Peyer's patch (tissue), 4 donors: Measurements from ENCODE around the gene PKNOX2. TPM values are rescaled to one million over a fixed set of nuclear protein-coding genes. Genes with fewer than 3 reads are reported as not detected.

Experiments
- DNase-seq, 3 donors: peaks; one replicate each; pipeline ENCODE4 v3.0.0-alpha.2; 2017 to 2019
- H3K27ac ChIP-seq, 4 donors: fragments of 200-600 bp; sonication (generic); one replicate each; pipeline ENCODE4 v1.5.1; 2016 to 2019
- H3K27me3 ChIP-seq, 2 donors: fragments of 200-600 bp; sonication (generic); one replicate each; pipeline ENCODE4 v1.5.1; 2019
- H3K36me3 ChIP-seq, 3 donors: fragments of 200-600 bp; sonication (generic); one replicate each; pipeline ENCODE4 v1.5.1; 2016 to 2019
- H3K4me1 ChIP-seq, 4 donors: fragments of 200-600 bp; sonication (generic); one replicate each; pipeline ENCODE4 v1.5.1; 2016 to 2019
- H3K4me3 ChIP-seq, 4 donors: fragments of 200-600 bp; sonication (generic); 1 replicate in 3 of 4; 2 replicates in 1 of 4; pipeline ENCODE4 v1.5.1; 2016 to 2019; ENCODE audit warnings: mild to moderate bottlenecking in 1 of 4
- H3K9me3 ChIP-seq, 4 donors: fragments of 200-600 bp; sonication (generic); one replicate each; pipeline ENCODE4 v1.5.1; 2016 to 2019; ENCODE audit warnings: mild to moderate bottlenecking in 1 of 4
- CTCF ChIP-seq, 6 experiments: fragments of 450-650 bp in 4 of 6; fragments of 200-600 bp in 2 of 6; sonication (generic) in 1 of 6; IDR thresholded peaks; one replicate each; pipeline ENCODE4 v1.5.1; 2017 to 2019; ENCODE audit warnings: antibody characterized with exemption in 6 of 6, mild to moderate bottlenecking in 3 of 6, moderate library complexity in 1 of 6
- POLR2A ChIP-seq, 2 donors: fragments of 450-650 bp; IDR thresholded peaks; one replicate each; pipeline ENCODE4 v1.5.1; 2017; ENCODE audit warnings: antibody characterized with exemption in 2 of 2, mild to moderate bottlenecking in 2 of 2, moderate library complexity in 2 of 2
- total RNA-seq, 4 donors: library from RNA; depleted of rRNA; stranded (reverse); fragments of >200 nt; gene quantifications; one replicate each; pipeline ENCODE4 v1.1.0, GENCODE V29; 2016

The PKNOX2 gene
- total RNA-seq, 4 donors from 2014 or later: 1.4 to 8.3 TPM; not detected in 2

GRCh38 chr11:125299061-125299615 is 134.6 kb downstream of the PKNOX2 start:
- no peaks in the 10 kb centered on the region for H3K9me3 ChIP-seq
- H3K27ac ChIP-seq: no peak overlapping the region
- no peak for DNase-seq
- H3K4me1 ChIP-seq: no peaks in the 10 kb centered on the region
- H3K36me3 ChIP-seq: no peaks in the 10 kb centered on the region
- no peaks in the 10 kb centered on the region for H3K27me3 ChIP-seq
- no peak overlapping the region for H3K4me3 ChIP-seq
- TF ChIP-seq POLR2A (IDR thresholded peaks at IDR 0.05) (no peak), CTCF (IDR thresholded peaks at IDR 0.05) (no peak)

- H3K36me3 ChIP-seq: no peaks in the 10 kb centered on the region
- H3K4me3 ChIP-seq: no peak overlapping the region
- H3K4me1 ChIP-seq: no peaks in the 10 kb centered on the region
- DNase-seq: no peak
- no peaks in the 10 kb centered on the region for H3K27me3 ChIP-seq
- TF ChIP-seq CTCF (IDR thresholded peaks at IDR 0.05): no peak
- TF ChIP-seq POLR2A (IDR thresholded peaks at IDR 0.05): no peak
- H3K9me3 ChIP-seq: no peaks in the 10 kb centered on the region
- no peak overlapping the region for H3K27ac ChIP-seq
Measured at GRCh38 chr11:125299821-125300220, 135.3 kb downstream of the PKNOX2 start.

- no peaks in the 10 kb centered on the region for H3K27me3 ChIP-seq
- H3K4me3 ChIP-seq: no peak overlapping the region
- H3K4me1 ChIP-seq: no peaks in the 10 kb centered on the region
- DNase-seq: no peak
- H3K27ac ChIP-seq: no peak overlapping the region
- H3K36me3 ChIP-seq: no peaks in the 10 kb centered on the region
- TF ChIP-seq POLR2A (IDR thresholded peaks at IDR 0.05) (no peak), CTCF (IDR thresholded peaks at IDR 0.05) (no peak)
- no peaks in the 10 kb centered on the region for H3K9me3 ChIP-seq
Measured at GRCh38 chr11:125300791-125301218, 136.3 kb downstream of the PKNOX2 start.

GRCh38 chr11:125301346-125301745 is 136.8 kb downstream of the PKNOX2 start:
- Histone ChIP-seq H3K27me3 (no peaks in the 10 kb centered on the region), H3K36me3 (no peaks in the 10 kb centered on the region), H3K27ac (no peak overlapping the region), H3K9me3 (no peaks in the 10 kb centered on the region), H3K4me3 (no peak overlapping the region), H3K4me1 (no peaks in the 10 kb centered on the region)
- no peak for TF ChIP-seq POLR2A (IDR thresholded peaks at IDR 0.05)
- no peak for TF ChIP-seq CTCF (IDR thresholded peaks at IDR 0.05)
- DNase-seq: no peak

GRCh38 chr11:125303186-125303585 is 138.6 kb downstream of the PKNOX2 start:
- H3K4me1 ChIP-seq: no peaks in the 10 kb centered on the region
- H3K9me3 ChIP-seq: no peaks in the 10 kb centered on the region
- no peak for DNase-seq
- no peak overlapping the region for H3K27ac ChIP-seq
- H3K27me3 ChIP-seq: no peaks in the 10 kb centered on the region
- no peak for TF ChIP-seq CTCF (IDR thresholded peaks at IDR 0.05)
- TF ChIP-seq POLR2A (IDR thresholded peaks at IDR 0.05): no peak
- no peak overlapping the region for H3K4me3 ChIP-seq
- no peaks in the 10 kb centered on the region for H3K36me3 ChIP-seq

GRCh38 chr11:125303694-125304093 is 139.1 kb downstream of the PKNOX2 start:
- TF ChIP-seq POLR2A (IDR thresholded peaks at IDR 0.05) (no peak), CTCF (IDR thresholded peaks at IDR 0.05) (no peak)
- no peaks in the 10 kb centered on the region for H3K9me3 ChIP-seq
- DNase-seq: no peak
- no peak overlapping the region for H3K27ac ChIP-seq
- H3K4me1 ChIP-seq: no peaks in the 10 kb centered on the region
- H3K4me3 ChIP-seq: no peak overlapping the region
- H3K36me3 ChIP-seq: no peaks in the 10 kb centered on the region
- H3K27me3 ChIP-seq: no peaks in the 10 kb centered on the region
